GM12801 (cell line): ENCODE measurements around the gene GNAT1.

Experiments
- TF ChIP-seq, protein P1 (sequence below): IDR thresholded peaks from one replicate; pipeline ENCODE4 v1.5.1; 2011; ENCODE audit warnings: control low read depth; ENCODE audit not compliant: insufficient read length; ENCODE audit errors: extremely low read depth

The GNAT1 gene

DNA sequence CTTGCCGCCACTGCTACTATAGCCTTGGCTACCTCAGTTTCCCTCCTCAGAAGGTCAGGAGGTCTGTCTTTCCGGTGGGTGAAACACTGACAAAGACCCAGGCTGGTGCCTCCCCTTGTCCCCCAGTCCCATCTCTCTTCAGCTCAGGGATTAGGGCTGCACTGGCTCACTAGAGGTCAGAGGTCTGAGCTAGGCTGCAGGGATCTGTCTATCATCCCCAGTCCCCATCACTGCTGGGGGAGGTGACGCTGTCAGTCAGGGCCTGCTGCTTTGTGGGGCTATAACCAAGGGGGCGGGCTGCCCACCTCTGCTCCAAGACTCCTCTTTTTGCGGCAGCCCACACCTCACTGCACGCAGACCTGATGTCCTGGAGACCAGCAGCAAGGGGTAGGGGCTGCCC is 22.6 kb upstream of the GNAT1 start:
- TF ChIP-seq, protein P1, sequence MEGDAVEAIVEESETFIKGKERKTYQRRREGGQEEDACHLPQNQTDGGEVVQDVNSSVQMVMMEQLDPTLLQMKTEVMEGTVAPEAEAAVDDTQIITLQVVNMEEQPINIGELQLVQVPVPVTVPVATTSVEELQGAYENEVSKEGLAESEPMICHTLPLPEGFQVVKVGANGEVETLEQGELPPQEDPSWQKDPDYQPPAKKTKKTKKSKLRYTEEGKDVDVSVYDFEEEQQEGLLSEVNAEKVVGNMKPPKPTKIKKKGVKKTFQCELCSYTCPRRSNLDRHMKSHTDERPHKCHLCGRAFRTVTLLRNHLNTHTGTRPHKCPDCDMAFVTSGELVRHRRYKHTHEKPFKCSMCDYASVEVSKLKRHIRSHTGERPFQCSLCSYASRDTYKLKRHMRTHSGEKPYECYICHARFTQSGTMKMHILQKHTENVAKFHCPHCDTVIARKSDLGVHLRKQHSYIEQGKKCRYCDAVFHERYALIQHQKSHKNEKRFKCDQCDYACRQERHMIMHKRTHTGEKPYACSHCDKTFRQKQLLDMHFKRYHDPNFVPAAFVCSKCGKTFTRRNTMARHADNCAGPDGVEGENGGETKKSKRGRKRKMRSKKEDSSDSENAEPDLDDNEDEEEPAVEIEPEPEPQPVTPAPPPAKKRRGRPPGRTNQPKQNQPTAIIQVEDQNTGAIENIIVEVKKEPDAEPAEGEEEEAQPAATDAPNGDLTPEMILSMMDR: no peak

DNA sequence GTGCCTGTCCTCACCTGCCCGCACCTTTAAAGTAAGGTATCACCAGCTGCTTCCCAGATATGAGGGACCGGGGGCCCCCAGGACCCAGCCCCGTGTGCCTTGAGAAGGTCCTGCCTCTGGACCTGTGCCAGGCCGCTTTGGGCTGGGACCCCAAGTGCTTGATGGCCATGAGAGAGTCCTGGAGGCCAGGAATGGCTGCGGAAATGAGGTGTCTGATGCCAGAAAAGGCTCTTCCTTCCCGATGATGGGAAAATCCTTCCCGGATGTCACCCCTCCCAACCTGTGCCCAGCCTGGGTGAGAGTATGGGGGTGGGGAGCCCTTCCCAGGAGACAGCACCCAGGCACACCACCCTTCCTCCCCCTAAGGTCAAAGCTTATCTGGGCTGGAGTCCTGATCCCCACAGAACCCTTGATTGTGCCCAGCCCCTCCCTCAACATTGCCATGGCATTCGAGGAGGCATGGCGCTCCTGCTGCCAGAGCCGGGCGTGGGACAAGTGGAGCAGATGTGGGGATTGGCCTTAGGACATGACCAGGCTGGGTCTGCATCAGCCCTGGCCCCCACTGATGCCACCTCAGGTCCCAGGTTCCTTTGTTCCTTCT is 22.1 kb upstream of the GNAT1 start:
- TF ChIP-seq, protein P1: no peak

DNA sequence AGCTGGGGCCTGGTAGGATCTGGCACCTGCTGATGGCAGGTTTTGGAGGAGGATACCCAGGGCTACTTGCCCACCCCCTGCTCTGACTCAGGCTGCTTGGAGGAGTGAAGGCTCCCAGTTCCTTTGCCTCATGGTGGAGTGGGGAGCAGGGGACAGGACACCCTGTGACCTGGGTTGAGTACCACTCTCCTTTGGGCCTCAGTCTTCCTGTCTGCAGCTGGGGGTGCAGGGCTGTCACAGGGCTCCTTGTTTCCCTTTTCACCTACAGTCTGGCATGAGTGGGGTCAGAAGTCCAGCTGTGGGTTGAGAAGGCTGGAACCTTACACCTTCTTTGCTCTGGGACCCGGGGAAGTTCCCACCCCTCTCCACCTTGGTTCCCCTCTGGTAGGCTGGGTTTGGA is 21.6 kb upstream of the GNAT1 start:
- TF ChIP-seq, protein P1: no peak

DNA sequence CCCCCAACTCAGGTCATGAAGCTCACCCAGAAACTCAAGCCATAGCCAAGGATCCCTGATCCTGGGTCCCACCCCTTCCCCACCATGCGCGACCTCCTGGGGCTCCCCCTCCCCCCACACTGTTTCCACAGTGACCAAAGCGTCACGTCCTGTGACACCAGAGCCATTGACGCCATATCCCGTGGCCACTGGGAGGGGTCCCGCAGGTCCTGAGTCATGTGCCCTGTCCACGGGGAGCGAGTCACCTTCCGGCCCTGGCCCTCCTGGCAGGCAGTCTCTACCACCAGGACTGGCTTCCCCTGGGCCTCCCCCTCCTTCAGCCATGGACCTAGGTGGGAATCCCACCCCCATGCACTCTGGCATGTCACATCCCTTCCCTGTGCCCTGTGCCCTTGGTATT is 20.7 kb upstream of the GNAT1 start:
- TF ChIP-seq, protein P1: no peak

DNA sequence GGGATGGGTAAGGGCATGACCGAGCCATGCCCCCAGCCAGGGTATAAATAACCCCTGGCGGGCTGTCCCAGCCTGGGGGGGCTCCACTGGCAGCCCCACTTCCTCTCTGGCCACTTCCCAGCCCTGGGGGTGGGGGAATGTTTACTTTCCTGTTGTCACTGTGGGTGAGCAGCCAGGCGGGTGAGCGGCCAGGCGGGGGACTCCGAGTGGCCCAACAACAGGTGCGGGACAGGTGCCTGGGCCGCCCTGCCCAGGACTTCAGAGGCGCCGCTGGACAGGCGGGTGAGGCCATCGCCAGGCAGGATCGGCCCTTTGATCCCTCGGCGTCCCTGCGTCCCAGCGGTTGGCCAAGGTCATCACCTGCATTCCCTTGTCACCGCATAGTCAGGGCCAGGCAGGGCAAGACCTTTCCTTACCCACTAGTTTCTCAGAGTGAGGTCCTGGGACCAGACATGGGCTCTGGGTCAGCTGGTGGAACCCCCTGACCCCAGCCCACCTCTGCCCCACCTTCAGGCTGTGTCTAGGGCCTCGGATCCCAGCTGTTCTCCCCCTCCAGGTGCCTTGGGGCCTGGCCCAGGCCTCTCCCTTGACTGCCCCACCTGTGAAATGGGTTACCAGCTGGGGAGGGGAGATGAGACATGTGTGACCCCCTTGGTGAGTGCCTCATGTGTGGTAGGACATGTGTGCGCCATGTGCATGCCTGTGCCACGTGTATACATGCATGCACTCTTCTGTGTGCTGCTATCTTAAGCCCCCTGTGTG is 19.7 kb upstream of the GNAT1 start:
- TF ChIP-seq, protein P1: no peak

DNA sequence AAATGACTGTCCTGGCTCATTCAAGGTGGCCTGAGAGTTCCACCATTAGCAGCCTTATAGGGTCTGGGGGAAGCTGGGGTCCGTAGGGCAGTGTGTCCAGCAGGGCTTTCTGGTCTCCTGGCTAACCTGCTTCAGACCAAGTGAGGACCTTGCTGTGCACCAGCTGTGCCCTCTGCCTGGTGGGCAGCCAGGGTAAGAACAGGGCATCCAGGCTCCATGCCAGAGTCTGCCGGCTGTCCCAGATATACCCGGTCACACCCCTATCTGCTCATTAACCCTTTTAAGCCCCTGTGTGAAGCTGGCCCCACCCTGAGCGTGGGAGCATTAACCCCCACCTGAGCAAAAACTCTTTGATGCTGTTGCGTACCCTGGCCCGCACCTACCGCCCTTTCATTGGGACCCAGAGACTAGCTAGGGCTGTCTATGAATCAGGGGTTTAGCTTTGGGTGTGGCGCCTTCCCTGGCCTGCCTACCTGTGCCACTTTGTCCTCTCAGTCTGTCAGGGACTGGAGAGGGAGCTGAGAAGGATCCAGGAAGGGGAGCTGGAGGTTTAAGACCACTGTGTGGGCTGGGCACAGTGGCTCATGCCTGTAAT is 18.7 kb upstream of the GNAT1 start:
- TF ChIP-seq, protein P1: no peak

DNA sequence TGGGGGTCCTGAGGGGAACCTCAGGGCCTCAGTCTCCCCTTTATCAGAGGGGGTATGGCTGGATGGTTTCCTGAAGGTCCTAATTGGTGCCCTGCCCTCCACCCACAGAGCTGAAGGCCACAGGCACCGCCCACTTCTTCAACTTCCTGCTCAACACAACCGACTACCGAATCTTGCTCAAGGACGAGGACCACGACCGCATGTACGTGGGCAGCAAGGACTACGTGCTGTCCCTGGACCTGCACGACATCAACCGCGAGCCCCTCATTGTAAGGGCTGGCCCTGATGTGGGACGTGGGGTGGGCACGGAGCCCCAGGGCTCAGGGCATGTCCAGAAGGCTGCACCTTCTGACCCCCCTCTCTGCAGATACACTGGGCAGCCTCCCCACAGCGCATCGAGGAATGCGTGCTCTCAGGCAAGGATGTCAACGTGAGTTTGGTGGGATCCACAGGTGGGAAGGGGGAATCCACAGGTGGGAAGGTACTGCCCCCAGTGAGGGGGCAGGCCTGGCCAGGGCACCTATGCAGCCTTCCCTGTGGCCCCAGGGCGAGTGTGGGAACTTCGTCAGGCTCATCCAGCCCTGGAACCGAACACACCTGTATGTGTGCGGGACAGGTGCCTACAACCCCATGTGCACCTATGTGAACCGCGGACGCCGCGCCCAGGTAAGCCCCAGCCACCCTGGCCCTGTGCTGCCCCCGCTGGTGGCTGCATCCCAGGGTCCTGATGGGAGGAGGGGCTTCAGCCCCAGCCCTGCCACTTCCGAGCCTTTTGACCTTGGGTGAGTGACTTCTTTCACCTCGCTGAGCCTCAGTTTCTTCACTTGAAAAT is 17.5 kb upstream of the GNAT1 start:
- TF ChIP-seq, protein P1: no peak
